ENCODE data around the gene TAS1R2.
"Not testable (repeated sequence)": the region's sequence is repeated elsewhere in the genome, so short reads cannot be mapped to it uniquely, and the experiment has no call there.

Gene TAS1R2

DNA sequence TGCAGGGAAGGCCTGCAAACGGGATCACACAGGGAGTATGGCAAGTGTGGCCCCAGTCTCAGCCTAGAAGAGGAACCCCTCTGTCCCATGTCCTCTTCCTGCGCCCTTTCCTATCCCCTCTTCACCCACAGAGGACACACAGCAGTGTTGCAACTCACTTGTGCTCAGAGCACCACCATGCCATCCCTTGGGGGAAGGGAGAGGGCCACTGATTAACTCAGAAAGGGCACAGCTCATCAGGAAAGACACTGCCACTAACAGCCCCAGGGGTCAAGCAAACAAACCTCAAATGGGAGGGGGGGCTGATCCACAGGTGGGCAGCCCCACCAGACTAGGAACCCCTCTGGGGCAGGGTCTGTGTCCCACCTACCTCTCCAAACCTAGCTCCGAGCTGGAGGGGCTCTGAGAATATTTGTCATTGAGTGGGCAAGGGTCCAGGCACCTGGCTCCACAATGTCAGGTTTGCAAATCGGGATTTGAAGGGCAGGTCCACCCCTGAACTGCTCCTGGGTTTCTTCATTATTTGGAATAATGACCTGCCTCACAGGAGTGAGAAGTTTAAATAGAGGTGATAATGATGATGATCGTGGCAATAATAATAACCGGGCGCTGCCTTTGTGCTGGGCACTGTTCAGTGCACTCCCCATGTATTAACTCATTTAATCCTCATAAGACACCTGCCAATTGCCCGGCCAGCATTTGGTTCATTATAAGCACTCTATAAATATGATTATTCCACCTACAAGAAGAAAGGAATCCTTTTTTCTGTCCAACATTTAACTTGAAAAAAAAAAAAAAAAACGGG, 41.9 kb upstream of the TAS1R2 start:
- no peak for TF ChIP-seq EZH2 (IDR thresholded peaks at IDR 0.05)
- TF ChIP-seq FOXP2 (optimal IDR thresholded peaks at IDR 0.05; ENCODE audit: control extremely low read depth, extremely low read length, insufficient read depth): no peak
- TF ChIP-seq POLR2AphosphoS5 (IDR thresholded peaks at IDR 0.05; ENCODE audit: borderline replicate concordance, low read depth, low read length): no peak
- Histone ChIP-seq H3K9me3 (ENCODE audit: low read depth, low read length) (no peaks in the 10 kb centered on the region), H3K9ac (ENCODE audit: insufficient read length) (peak overlapping the region; percentile 76), H3K36me3 (ENCODE audit: insufficient read depth, low read length) (peaks cover 2% of the 10 kb centered on the region; the same call in 1 of the 2 replicates), H3K27ac (no peak overlapping the region), H3K4me3 (peak overlapping the region; percentile 77)
- no peak for DNase-seq (ENCODE audit: low read depth, low spot score)

DNA sequence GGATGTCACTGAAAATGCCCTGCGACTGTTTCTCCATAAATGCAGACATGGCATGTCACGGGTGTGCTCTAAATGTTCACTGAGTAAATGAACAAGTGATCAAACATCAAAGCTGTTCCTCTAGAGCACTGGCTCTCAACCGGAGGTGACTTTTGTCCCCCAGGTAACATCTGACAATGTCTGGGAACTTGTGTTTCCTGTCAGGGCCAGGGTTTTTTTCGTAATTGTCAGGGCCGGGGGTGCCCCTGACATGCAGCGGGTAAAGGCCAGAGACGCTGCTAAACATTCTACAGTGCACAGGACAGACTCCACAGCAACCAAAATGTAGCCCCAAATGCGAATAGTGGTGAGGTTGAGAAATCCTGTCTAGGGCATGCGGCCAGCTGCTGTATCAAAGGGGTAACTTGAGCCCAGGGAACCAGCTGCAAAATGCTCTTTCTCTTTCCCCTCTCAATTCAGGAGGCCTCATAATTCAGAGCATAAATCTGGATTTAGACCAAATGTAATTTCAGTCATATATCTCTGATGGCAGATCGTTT, 40.9 kb upstream of the TAS1R2 start:
- no peak overlapping the region for H3K27ac ChIP-seq
- no peak overlapping the region for H3K9ac ChIP-seq (ENCODE audit: insufficient read length)
- H3K9me3 ChIP-seq (ENCODE audit: low read depth, low read length): no peaks in the 10 kb centered on the region
- peak overlapping the region; percentile 77; the same call in 1 of the 2 replicates for H3K4me3 ChIP-seq
- no peak for DNase-seq (ENCODE audit: low read depth, low spot score)
- H3K36me3 ChIP-seq (ENCODE audit: insufficient read depth, low read length): no peaks in the 10 kb centered on the region
- TF ChIP-seq EZH2 (IDR thresholded peaks at IDR 0.05) (no peak), FOXP2 (optimal IDR thresholded peaks at IDR 0.05; ENCODE audit: control extremely low read depth, extremely low read length, insufficient read depth) (no peak), POLR2AphosphoS5 (IDR thresholded peaks at IDR 0.05; ENCODE audit: borderline replicate concordance, low read depth, low read length) (no peak)

DNA sequence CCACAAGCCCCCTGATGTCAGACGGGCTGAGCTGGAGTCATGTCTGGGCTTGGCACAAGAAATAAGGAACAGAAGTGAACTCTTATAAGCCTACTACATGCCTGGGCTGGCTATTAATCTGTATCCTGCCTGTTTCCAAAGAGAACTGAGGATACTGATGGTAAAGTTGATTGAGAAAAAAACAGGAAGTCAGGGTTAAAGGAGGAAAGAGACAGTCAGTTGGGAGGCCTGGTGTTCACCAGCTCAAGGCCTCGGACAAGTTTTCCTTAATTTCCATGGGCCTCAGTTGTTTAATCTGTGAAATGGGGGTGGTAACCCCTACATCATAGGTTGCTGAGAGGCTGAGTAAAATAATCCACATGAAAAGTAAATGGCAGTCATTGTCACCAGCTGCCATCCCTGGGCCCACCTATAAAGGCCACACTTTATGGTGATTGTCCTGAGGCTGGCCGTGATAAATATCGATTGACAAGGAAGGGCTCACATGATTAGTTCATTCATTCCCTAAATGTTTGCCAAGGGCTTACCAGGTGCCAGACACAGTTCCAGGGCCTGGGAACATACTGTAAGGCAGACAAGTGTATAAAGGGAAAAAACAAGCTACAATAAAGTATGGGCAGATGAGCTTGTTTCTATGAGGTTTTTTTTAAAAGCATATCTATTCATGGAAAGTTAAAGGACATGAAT, 40.0 kb upstream of the TAS1R2 start:
- no peak overlapping the region for H3K4me3 ChIP-seq
- H3K9ac ChIP-seq (ENCODE audit: insufficient read length): no peak overlapping the region

DNA sequence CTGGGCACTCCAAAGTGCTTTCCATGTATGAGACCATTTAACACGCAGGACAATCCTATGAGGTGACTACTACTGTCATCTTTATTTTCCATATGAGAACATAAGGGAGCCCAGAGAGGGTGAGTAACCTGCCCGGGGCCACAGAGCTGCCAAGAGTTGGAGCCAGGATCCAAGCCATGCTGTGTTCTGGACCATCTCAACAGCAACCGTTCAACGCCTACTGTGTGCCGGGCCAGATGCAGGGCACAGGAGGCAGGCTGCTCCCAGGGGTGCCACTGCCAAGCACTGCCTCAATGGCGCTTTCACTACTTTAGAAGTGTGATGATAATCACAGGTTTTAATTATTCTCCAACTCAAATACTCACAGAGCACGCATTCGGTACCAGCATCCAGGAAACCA, 39.1 kb upstream of the TAS1R2 start:
- Histone ChIP-seq H3K9ac (ENCODE audit: insufficient read length) (no peak overlapping the region), H3K27ac (no peak overlapping the region), H3K9me3 (ENCODE audit: low read depth, low read length) (no peaks in the 10 kb centered on the region), H3K36me3 (ENCODE audit: insufficient read depth, low read length) (no peaks in the 10 kb centered on the region), H3K4me3 (no peak overlapping the region)
- no peak for TF ChIP-seq FOXP2 (optimal IDR thresholded peaks at IDR 0.05; ENCODE audit: control extremely low read depth, extremely low read length, insufficient read depth)
- no peak for DNase-seq (ENCODE audit: low read depth, low spot score)

More for the DNA sequence above, 40.0 kb upstream of the TAS1R2 start:
- TF ChIP-seq POLR2AphosphoS5 (IDR thresholded peaks at IDR 0.05; ENCODE audit: borderline replicate concordance, low read depth, low read length): no peak
- no peak for TF ChIP-seq FOXP2 (optimal IDR thresholded peaks at IDR 0.05; ENCODE audit: control extremely low read depth, extremely low read length, insufficient read depth)
- no peak for TF ChIP-seq EZH2 (IDR thresholded peaks at IDR 0.05)
- no peak for DNase-seq (ENCODE audit: low read depth, low spot score)
- Histone ChIP-seq H3K36me3 (ENCODE audit: insufficient read depth, low read length) (no peaks in the 10 kb centered on the region), H3K27ac (no peak overlapping the region), H3K9me3 (ENCODE audit: low read depth, low read length) (no peaks in the 10 kb centered on the region)

DNA sequence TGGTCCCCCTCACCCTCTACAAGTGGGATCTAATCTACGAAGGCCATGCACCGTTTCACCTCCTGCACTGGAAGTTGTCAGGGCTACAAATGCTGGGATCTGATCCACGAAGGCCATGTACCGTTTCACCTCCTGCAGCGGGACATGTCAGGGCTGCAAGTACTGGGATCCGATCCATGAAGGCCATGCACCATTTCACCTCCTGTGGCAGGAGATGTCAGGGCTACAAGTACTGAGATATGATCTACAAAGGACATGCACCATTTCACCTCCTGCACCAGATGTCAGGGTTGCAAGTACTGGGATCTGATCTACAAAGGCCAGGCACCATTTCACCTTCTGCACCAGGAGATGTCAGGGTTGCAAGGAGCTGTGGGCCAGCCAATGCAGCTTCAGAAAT, 35.9 kb upstream of the TAS1R2 start:
- Histone ChIP-seq H3K9me3 (ENCODE audit: low read depth, low read length) (no peaks in the 10 kb centered on the region), H3K27ac (no peak overlapping the region), H3K36me3 (ENCODE audit: insufficient read depth, low read length) (no peaks in the 10 kb centered on the region), H3K9ac (ENCODE audit: insufficient read length) (no peak overlapping the region), H3K4me3 (no peak overlapping the region)
- no peak for DNase-seq (ENCODE audit: low read depth, low spot score)
- TF ChIP-seq FOXP2 (optimal IDR thresholded peaks at IDR 0.05; ENCODE audit: control extremely low read depth, extremely low read length, insufficient read depth) (no peak), EZH2 (IDR thresholded peaks at IDR 0.05) (no peak), POLR2AphosphoS5 (IDR thresholded peaks at IDR 0.05; ENCODE audit: borderline replicate concordance, low read depth, low read length) (no peak)

DNA sequence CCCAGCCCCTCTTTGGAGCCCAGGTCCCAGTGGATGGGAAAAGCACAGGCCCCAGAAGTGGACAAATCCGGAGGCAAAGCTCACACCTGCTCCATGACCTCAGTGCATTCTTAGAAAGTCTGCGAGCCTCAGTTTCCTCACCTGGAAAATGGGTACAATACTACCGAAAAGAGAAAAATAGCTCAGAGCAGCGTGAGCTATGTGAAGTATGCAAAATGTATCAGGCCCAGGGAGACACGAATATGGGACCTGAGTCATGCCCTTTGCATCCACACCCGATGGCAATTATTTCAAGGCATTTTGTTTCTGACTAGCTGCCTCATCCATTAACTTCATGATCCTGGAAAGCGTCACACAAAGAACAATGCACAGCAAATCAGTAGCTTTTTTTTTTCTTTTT, 33.7 kb upstream of the TAS1R2 start:
- Histone ChIP-seq H3K9ac (ENCODE audit: insufficient read length) (no peak overlapping the region), H3K27ac (no peak overlapping the region), H3K4me3 (no peak overlapping the region), H3K9me3 (ENCODE audit: low read depth, low read length) (no peaks in the 10 kb centered on the region), H3K36me3 (ENCODE audit: insufficient read depth, low read length) (no peaks in the 10 kb centered on the region)
- no peak for DNase-seq (ENCODE audit: low read depth, low spot score)
- TF ChIP-seq POLR2AphosphoS5 (IDR thresholded peaks at IDR 0.05; ENCODE audit: borderline replicate concordance, low read depth, low read length) (no peak), FOXP2 (optimal IDR thresholded peaks at IDR 0.05; ENCODE audit: control extremely low read depth, extremely low read length, insufficient read depth) (no peak), EZH2 (IDR thresholded peaks at IDR 0.05) (no peak)

DNA sequence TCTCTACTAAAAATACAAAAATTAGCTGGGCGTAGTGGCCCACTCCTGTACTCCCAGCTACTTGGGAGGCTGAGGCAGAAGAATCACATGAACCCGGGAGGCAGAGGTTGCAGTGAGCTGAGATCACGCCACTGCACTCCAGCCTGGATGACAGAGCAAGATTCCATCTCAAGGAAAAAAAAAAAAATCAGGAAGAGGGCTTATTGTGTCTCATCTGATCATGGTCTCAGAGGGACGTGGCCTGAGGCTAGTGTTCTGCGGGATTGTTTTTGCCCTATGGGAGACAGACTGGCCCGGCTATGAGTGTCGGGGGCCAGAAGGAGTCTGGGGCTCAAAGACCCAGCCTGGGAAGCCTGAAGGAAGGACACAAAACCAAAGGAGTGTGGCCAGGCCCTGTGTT, 32.4 kb upstream of the TAS1R2 start:
- DNase-seq (ENCODE audit: low read depth, low spot score): not testable (repeated sequence)

DNA sequence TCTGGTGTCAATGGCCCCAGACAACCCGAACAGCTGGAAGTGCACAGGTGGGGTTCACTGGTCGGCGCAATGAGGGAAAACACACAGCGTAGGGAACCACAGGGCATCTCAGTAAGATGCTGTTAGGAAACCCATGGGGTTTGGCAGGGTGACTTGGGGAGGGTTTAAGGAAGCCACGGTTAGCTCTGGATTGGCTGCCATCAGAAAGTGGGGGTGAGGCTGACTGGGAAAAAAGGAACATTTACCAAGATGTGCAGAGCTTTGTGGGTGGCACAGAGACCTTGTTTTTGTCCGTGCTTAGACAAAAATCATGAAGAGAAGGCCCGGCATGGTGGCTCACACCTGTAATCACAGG, 31.9 kb upstream of the TAS1R2 start:
- no peak for TF ChIP-seq POLR2AphosphoS5 (IDR thresholded peaks at IDR 0.05; ENCODE audit: borderline replicate concordance, low read depth, low read length)
- TF ChIP-seq EZH2 (IDR thresholded peaks at IDR 0.05): no peak
- TF ChIP-seq FOXP2 (optimal IDR thresholded peaks at IDR 0.05; ENCODE audit: control extremely low read depth, extremely low read length, insufficient read depth): no peak
- no peak for DNase-seq (ENCODE audit: low read depth, low spot score)
- Histone ChIP-seq H3K9me3 (ENCODE audit: low read depth, low read length) (no peaks in the 10 kb centered on the region), H3K36me3 (ENCODE audit: insufficient read depth, low read length) (no peaks in the 10 kb centered on the region), H3K4me3 (no peak overlapping the region), H3K27ac (no peak overlapping the region), H3K9ac (ENCODE audit: insufficient read length) (no peak overlapping the region)

More for the DNA sequence above, 32.4 kb upstream of the TAS1R2 start:
- not testable (repeated sequence) for H3K36me3 ChIP-seq (ENCODE audit: insufficient read depth, low read length); H3K4me3 ChIP-seq; H3K9ac ChIP-seq (ENCODE audit: insufficient read length); H3K9me3 ChIP-seq (ENCODE audit: low read depth, low read length); H3K27ac ChIP-seq

Measured in SK-N-MC (cell line).